LNCaP clone FGC (cell line): ENCODE measurements around the gene EPHB1.

Source experiments
- DNase-seq: peaks from one replicate; pipeline ENCODE4 v3.0.0-alpha.2; 2011; ENCODE audit warnings: low read depth
- H3K4me3 ChIP-seq: 2 replicates; pipeline ENCODE4 v1.5.1; 2011; ENCODE audit warnings: mild to moderate bottlenecking, low read depth, low read length, control low read depth
- TF ChIP-seq, protein P1 (sequence below): IDR thresholded peaks from 2 replicates; pipeline ENCODE4 v1.5.1; 2012; ENCODE audit warnings: mild to moderate bottlenecking; ENCODE audit not compliant: control insufficient read depth, insufficient read depth; ENCODE audit errors: extremely low read depth

The EPHB1 gene

DNA sequence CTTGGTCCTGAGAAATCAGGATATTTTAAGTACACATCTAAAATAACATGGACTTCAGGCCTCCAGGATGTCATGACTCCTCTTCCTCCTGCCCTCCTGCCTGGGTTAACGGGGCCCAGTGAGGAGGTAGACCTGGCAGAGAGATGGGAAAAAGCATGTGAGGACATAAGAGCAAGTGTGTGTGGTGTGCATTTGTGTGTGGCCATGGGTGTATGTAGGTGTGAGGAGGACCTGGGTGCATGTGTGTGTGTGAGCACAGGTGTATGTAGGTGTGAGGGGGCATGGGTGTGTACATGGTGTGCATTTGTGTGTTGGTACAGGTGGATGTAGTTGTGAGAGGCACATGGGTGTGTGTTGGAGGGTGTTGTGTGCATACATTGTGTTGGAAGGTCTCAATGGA lies 105.4 kb downstream of the EPHB1 start:
- TF ChIP-seq, protein P1, sequence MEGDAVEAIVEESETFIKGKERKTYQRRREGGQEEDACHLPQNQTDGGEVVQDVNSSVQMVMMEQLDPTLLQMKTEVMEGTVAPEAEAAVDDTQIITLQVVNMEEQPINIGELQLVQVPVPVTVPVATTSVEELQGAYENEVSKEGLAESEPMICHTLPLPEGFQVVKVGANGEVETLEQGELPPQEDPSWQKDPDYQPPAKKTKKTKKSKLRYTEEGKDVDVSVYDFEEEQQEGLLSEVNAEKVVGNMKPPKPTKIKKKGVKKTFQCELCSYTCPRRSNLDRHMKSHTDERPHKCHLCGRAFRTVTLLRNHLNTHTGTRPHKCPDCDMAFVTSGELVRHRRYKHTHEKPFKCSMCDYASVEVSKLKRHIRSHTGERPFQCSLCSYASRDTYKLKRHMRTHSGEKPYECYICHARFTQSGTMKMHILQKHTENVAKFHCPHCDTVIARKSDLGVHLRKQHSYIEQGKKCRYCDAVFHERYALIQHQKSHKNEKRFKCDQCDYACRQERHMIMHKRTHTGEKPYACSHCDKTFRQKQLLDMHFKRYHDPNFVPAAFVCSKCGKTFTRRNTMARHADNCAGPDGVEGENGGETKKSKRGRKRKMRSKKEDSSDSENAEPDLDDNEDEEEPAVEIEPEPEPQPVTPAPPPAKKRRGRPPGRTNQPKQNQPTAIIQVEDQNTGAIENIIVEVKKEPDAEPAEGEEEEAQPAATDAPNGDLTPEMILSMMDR: no peak
- no peak overlapping the region for H3K4me3 ChIP-seq
- no peak for DNase-seq

GRCh38 chr3:134901461-134901860 lies 106.4 kb downstream of the EPHB1 start:
- H3K4me3 ChIP-seq: no peak overlapping the region
- TF ChIP-seq, protein P1: no peak
- no peak for DNase-seq

GRCh38 chr3:134903837-134904236 lies 108.8 kb downstream of the EPHB1 start:
- no peak overlapping the region for H3K4me3 ChIP-seq
- no peak for DNase-seq
- TF ChIP-seq, protein P1: no peak

- no peak overlapping the region for H3K4me3 ChIP-seq
- TF ChIP-seq, protein P1: no peak
- DNase-seq: no peak
Observed at GRCh38 chr3:134904241-134904771, 109.2 kb downstream of the EPHB1 start.

DNA sequence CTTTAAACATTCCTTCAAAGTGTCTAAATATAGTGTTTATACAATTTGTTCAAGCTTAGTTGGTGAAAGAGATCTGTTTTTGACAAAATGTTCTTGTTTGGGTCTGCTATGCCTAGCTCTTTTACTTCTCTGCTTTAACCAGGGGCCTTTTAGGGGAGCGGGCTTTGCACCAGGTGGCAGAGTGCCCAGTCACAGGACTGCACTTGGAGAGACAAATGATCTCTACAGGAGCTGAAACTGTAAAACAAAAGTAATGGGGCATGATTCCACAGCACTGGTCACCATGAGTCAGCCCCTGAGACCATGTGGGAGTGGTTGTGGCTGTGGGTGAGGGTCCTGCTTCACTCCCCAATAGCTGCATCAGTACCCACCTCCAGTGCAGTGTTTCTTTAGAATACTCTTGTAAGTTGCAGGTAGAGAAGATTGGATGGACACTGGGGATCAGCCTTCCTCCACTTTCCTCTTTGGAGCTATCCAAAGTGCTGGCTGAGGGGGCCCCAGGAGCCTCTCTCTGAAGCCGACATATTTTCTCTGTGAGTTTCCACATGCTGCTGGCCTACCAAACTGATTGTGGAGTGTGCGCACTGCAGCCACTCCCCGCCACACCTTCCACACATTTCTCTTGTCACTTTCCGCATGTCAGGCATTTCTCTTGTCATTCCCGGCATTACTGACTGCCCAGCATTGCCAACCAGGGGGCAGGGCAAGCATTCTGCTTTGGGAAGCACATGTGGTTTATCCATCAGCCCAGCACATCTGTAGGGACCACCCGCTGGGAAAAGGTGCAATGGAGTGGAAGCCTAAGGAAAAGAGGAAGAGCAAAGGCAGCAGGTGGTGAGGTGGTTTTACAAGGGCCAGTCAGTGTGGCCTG lies 110.0 kb downstream of the EPHB1 start:
- TF ChIP-seq, protein P1: no peak
- no peak for DNase-seq
- no peak overlapping the region for H3K4me3 ChIP-seq

DNA sequence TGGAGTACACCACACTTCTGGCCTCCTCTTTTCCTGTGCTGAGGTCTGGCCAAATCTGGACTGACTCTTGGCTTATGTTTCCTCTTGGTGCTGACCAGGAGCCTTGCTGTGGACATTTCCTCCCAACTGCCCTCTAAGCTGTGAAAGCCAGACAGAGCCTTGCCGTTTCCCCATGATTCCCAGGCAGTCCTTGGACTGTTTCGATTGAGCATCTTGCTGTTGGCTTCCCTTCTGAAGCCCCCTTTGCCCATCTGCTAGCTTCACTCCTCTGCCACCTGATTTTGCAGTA lies 110.5 kb downstream of the EPHB1 start:
- no peak for DNase-seq
- TF ChIP-seq, protein P1: no peak
- no peak overlapping the region for H3K4me3 ChIP-seq

- TF ChIP-seq, protein P1: no peak
- no peak for DNase-seq
- no peak overlapping the region for H3K4me3 ChIP-seq
Observed at GRCh38 chr3:134908271-134908670, 113.2 kb downstream of the EPHB1 start.
